ENCODE results near the gene FAM180A.
"Not testable (repeated sequence)": the region's sequence is repeated elsewhere in the genome, so short reads cannot be mapped to it uniquely, and the experiment has no call there.

The FAM180A gene

GRCh38 chr7:135711139-135711469 lies 37.5 kb downstream of the FAM180A start:
- DNase-seq = no peak

GRCh38 chr7:135710417-135711138 lies 38.0 kb downstream of the FAM180A start:
- no peak for DNase-seq

- no peak for DNase-seq
Observed at GRCh38 chr7:135709508-135709907, 39.1 kb downstream of the FAM180A start.

- DNase-seq = no peak
Observed at GRCh38 chr7:135708041-135708440, 40.6 kb downstream of the FAM180A start.

- no peak for DNase-seq
Observed at GRCh38 chr7:135707570-135707966, 41.0 kb downstream of the FAM180A start.

- DNase-seq = no peak
Observed at GRCh38 chr7:135706858-135707569, 41.6 kb downstream of the FAM180A start.

GRCh38 chr7:135706038-135706742 lies 42.4 kb downstream of the FAM180A start:
- no peak for DNase-seq

- DNase-seq = no peak
Observed at GRCh38 chr7:135704698-135705097, 43.9 kb downstream of the FAM180A start.

- no peak for DNase-seq
Observed at GRCh38 chr7:135704074-135704473, 44.5 kb downstream of the FAM180A start.

- DNase-seq = no peak
Observed at GRCh38 chr7:135697276-135698049, 51.1 kb downstream of the FAM180A start.

- DNase-seq = no peak
Observed at GRCh38 chr7:135693558-135693957, 55.1 kb downstream of the FAM180A start.

- not testable (repeated sequence) for DNase-seq
Observed at GRCh38 chr7:135692606-135693005, 56.0 kb downstream of the FAM180A start.

GRCh38 chr7:135692055-135692454 lies 56.6 kb downstream of the FAM180A start:
- DNase-seq = no peak

GRCh38 chr7:135690566-135690965 lies 58.0 kb downstream of the FAM180A start:
- DNase-seq = no peak

GRCh38 chr7:135687466-135687865 lies 61.1 kb downstream of the FAM180A start:
- DNase-seq = no peak

- no peak for DNase-seq
Observed at GRCh38 chr7:135685306-135686084, 63.1 kb downstream of the FAM180A start.

GRCh38 chr7:135684699-135685098 lies 63.9 kb downstream of the FAM180A start:
- no peak for DNase-seq

GRCh38 chr7:135684136-135684535 lies 64.5 kb downstream of the FAM180A start:
- DNase-seq = no peak

- DNase-seq = no peak
Observed at GRCh38 chr7:135683609-135684008, 65.0 kb downstream of the FAM180A start.

- DNase-seq = no peak
Observed at GRCh38 chr7:135682191-135682590, 66.4 kb downstream of the FAM180A start.

- no peak for DNase-seq
Observed at GRCh38 chr7:135681762-135682161, 66.9 kb downstream of the FAM180A start.

All from right hindlimb (tissue), 1 donor.